ENCODE results near the gene PIGK. TPM values are rescaled to one million over a fixed set of nuclear protein-coding genes. Genes with fewer than 3 reads are reported as not detected.

The PIGK gene
- total RNA-seq = 16.3 and 19.2 TPM in 2 replicates

GRCh38 chr1:77219166-77219887 lies at the start of gene PIGK:
TSS of gene PIGK (minus strand) at chr1:77219430. CDS start at chr1:77219402, 28 bp downstream.
- Mint-ChIP-seq H3K9me3 (no peaks in the 10 kb centered on the region), H3K27me3 (ENCODE audit: low read depth) (no peaks in the 10 kb centered on the region), H3K36me3 (ENCODE audit: low read depth) (peaks cover 19% of the 10 kb centered on the region), H3K4me1 (ENCODE audit: low read depth) (peaks cover 31% of the 10 kb centered on the region), H3K4me3 (ENCODE audit: low read depth) (peak within 1 kb of the TSS; percentile 91), H3K27ac (peak within 1 kb of the TSS; percentile 84)
- DNase-seq (ENCODE audit: low spot score) = peak; percentile 82
- intact Hi-C loops (cut with micrococcal nuclease) = no loop called here

DNA sequence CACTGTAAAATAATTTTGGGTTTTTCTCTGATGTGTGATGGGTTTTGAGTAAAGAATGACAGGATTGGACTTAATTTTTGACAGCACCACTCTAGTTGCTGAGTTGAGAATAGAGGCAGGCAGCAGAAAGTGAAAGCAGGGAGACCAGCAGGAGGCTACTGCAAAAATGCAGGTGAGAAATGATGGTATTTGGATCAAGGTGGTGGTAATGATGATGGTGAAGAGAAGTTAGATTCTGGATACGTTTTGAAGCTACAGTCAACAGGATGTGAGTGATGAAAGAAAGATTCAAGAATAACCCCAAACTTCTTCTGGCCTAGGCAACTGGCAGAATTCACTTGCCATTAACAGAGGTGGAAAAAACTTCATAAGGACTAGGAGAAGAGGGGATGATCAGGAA lies 47.8 kb upstream of the PIGK start:
- H3K27ac Mint-ChIP-seq = no peak overlapping the region
- intact Hi-C loops (cut with micrococcal nuclease) = no loop called here

DNA sequence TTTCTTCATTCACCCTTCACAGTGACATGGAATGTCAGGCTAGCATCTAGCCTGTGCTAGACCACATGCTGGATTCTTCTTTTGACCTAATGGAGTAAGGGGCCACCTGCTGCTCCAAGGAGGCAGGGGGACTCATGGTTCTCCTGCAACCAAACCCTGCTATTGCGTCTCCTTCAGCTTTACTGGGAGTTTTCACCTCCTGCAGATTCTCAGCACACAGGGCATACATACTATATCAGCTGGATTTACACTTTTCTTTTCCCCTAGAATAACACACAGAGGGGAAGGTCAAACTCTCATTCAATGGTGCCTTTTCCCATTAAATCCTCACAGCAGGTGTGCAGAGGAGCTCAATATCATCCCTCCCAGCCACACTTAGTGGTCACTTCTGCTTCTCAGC lies 46.0 kb upstream of the PIGK start:
- no peak for DNase-seq (ENCODE audit: low spot score)
- Mint-ChIP-seq H3K36me3 (ENCODE audit: low read depth) (no peaks in the 10 kb centered on the region), H3K27ac (no peak overlapping the region), H3K4me3 (ENCODE audit: low read depth) (no peak overlapping the region), H3K9me3 (no peaks in the 10 kb centered on the region), H3K27me3 (ENCODE audit: low read depth) (no peaks in the 10 kb centered on the region), H3K4me1 (ENCODE audit: low read depth) (no peaks in the 10 kb centered on the region)
- intact Hi-C loops (cut with micrococcal nuclease) = no loop called here

More for the DNA sequence above, 47.8 kb upstream of the PIGK start:
- no peaks in the 10 kb centered on the region for H3K27me3 Mint-ChIP-seq (ENCODE audit: low read depth)
- no peaks in the 10 kb centered on the region for H3K9me3 Mint-ChIP-seq
- H3K4me3 Mint-ChIP-seq (ENCODE audit: low read depth) = no peak overlapping the region
- no peaks in the 10 kb centered on the region for H3K4me1 Mint-ChIP-seq (ENCODE audit: low read depth)
- no peaks in the 10 kb centered on the region for H3K36me3 Mint-ChIP-seq (ENCODE audit: low read depth)
- DNase-seq (ENCODE audit: low spot score) = no peak

DNA sequence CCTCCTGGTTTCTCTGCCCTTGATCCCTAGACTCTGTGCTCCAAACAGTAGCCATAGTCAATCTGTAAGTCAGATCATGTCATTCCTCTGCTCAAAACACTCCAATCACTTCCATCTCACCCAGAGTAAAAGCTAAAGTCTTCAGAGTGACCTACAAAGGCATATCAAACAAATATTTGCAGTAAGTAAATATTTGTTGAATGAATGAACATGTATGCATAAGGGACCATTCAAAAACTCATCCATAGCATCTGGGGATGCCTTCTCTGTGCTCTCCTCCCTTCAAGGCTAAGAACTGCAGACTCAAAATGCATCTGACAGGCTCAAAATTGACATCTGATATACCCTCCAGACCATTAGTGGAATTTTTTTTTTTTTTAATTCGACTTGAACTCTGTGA lies 44.5 kb upstream of the PIGK start:
- no peak for DNase-seq (ENCODE audit: low spot score)
- Mint-ChIP-seq H3K36me3 (ENCODE audit: low read depth) (no peaks in the 10 kb centered on the region), H3K9me3 (no peaks in the 10 kb centered on the region), H3K27ac (no peak overlapping the region), H3K4me3 (ENCODE audit: low read depth) (no peak overlapping the region), H3K4me1 (ENCODE audit: low read depth) (no peaks in the 10 kb centered on the region), H3K27me3 (ENCODE audit: low read depth) (no peaks in the 10 kb centered on the region)
- intact Hi-C loops (cut with micrococcal nuclease) = no loop called here

DNA sequence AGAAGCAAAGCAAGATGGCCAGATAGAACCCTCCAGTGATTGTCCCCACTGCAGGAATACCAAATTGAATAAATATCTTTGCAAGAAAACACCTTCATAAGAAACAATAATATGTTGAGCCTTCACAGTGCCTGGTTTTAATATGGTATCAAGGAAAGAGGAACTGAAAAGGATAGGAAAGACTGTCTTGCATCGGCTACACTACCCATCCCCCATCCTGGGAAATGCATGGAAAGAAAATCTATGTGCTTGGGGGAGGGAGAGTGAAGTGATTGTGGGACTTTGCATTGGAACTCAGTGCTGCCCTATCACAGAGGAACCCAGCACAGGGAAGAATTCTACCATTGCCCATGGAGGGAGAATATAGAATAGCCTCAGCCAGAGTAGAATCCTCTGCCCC lies 34.0 kb upstream of the PIGK start:
- peaks cover 2% of the 10 kb centered on the region for H3K4me1 Mint-ChIP-seq (ENCODE audit: low read depth)
- intact Hi-C loops (cut with micrococcal nuclease) = no loop called here
- no peaks in the 10 kb centered on the region for H3K27me3 Mint-ChIP-seq (ENCODE audit: low read depth)
- no peaks in the 10 kb centered on the region for H3K36me3 Mint-ChIP-seq (ENCODE audit: low read depth)
- no peak for DNase-seq (ENCODE audit: low spot score)
- no peak overlapping the region for H3K27ac Mint-ChIP-seq
- no peak overlapping the region for H3K4me3 Mint-ChIP-seq (ENCODE audit: low read depth)
- H3K9me3 Mint-ChIP-seq = peaks cover 44% of the 10 kb centered on the region

- Mint-ChIP-seq H3K27ac (no peak overlapping the region), H3K4me1 (ENCODE audit: low read depth) (peaks cover 2% of the 10 kb centered on the region), H3K9me3 (peaks cover 40% of the 10 kb centered on the region), H3K36me3 (ENCODE audit: low read depth) (no peaks in the 10 kb centered on the region), H3K4me3 (ENCODE audit: low read depth) (no peak overlapping the region), H3K27me3 (ENCODE audit: low read depth) (no peaks in the 10 kb centered on the region)
- no peak for DNase-seq (ENCODE audit: low spot score)
- intact Hi-C loops (cut with micrococcal nuclease) = no loop called here
Measured at GRCh38 chr1:77250126-77250525, 30.9 kb upstream of the PIGK start.

DNA sequence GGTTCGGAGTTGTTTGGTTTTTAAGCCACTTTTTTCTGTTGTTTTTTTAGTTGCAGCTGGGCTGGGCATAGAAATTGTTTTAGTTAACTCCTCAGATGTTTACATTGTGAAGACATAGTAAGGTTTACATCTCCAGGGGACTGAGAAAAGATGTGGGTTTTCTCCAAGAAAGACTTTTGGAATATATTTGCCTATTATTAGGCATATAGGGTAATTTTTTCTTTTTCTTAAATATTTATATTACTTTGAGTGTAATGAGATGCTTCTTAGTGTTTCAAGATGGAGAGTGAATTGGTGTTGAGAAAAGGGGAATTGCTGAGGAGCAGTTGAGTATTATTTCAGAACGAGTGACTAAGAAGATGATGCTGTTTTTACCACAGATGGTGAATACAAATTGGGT lies 26.6 kb upstream of the PIGK start:
- no peaks in the 10 kb centered on the region for H3K36me3 Mint-ChIP-seq (ENCODE audit: low read depth)
- H3K9me3 Mint-ChIP-seq = peaks cover 30% of the 10 kb centered on the region
- no peak overlapping the region for H3K4me3 Mint-ChIP-seq (ENCODE audit: low read depth)
- H3K27me3 Mint-ChIP-seq (ENCODE audit: low read depth) = no peaks in the 10 kb centered on the region
- no peak overlapping the region for H3K27ac Mint-ChIP-seq
- DNase-seq (ENCODE audit: low spot score) = no peak
- H3K4me1 Mint-ChIP-seq (ENCODE audit: low read depth) = peaks cover 2% of the 10 kb centered on the region
- intact Hi-C loops (cut with micrococcal nuclease) = no loop called here

GRCh38 chr1:77239311-77239710 lies 20.1 kb upstream of the PIGK start:
- Mint-ChIP-seq H3K27ac (no peak overlapping the region), H3K27me3 (ENCODE audit: low read depth) (no peaks in the 10 kb centered on the region), H3K9me3 (peaks cover 7% of the 10 kb centered on the region), H3K4me3 (ENCODE audit: low read depth) (no peak overlapping the region), H3K4me1 (ENCODE audit: low read depth) (no peaks in the 10 kb centered on the region), H3K36me3 (ENCODE audit: low read depth) (no peaks in the 10 kb centered on the region)
- DNase-seq (ENCODE audit: low spot score) = no peak
- intact Hi-C loops (cut with micrococcal nuclease) = no loop called here

- DNase-seq (ENCODE audit: low spot score) = no peak
- Mint-ChIP-seq H3K27ac (no peak overlapping the region), H3K27me3 (ENCODE audit: low read depth) (no peaks in the 10 kb centered on the region)
Measured at GRCh38 chr1:77238462-77238861, 19.2 kb upstream of the PIGK start.

GRCh38 chr1:77234943-77235342 lies 15.7 kb upstream of the PIGK start:
- Mint-ChIP-seq H3K9me3 (no peaks in the 10 kb centered on the region), H3K27me3 (ENCODE audit: low read depth) (no peaks in the 10 kb centered on the region), H3K27ac (no peak overlapping the region), H3K4me1 (ENCODE audit: low read depth) (no peaks in the 10 kb centered on the region), H3K36me3 (ENCODE audit: low read depth) (no peaks in the 10 kb centered on the region), H3K4me3 (ENCODE audit: low read depth) (no peak overlapping the region)
- intact Hi-C loops (cut with micrococcal nuclease) = no loop called here
- no peak for DNase-seq (ENCODE audit: low spot score)

More at GRCh38 chr1:77238462-77238861, 19.2 kb upstream of the PIGK start:
- H3K36me3 Mint-ChIP-seq (ENCODE audit: low read depth) = no peaks in the 10 kb centered on the region
- intact Hi-C loops (cut with micrococcal nuclease) = no loop called here
- no peak overlapping the region for H3K4me3 Mint-ChIP-seq (ENCODE audit: low read depth)
- no peaks in the 10 kb centered on the region for H3K4me1 Mint-ChIP-seq (ENCODE audit: low read depth)
- H3K9me3 Mint-ChIP-seq = peaks cover 7% of the 10 kb centered on the region

DNA sequence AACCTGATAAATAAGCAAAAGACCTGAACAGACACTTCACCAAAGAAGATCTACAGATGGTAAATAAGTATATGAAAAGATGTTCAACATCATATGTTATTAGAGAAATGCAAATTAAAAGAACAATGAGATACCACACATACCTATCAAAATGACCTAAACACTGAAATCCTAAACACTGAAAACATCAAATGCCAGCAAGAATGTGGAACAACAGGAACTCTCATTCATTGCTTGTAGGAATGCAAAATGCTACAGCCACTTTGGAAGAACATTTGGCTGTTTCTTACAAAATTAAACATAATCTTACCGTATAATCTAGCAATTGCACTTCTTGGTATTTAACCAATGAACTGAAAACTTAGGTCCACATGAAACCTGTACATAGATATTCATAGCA lies 14.9 kb upstream of the PIGK start:
- H3K4me3 Mint-ChIP-seq (ENCODE audit: low read depth) = no peak overlapping the region
- H3K27me3 Mint-ChIP-seq (ENCODE audit: low read depth) = no peaks in the 10 kb centered on the region
- H3K4me1 Mint-ChIP-seq (ENCODE audit: low read depth) = no peaks in the 10 kb centered on the region
- no peak for DNase-seq (ENCODE audit: low spot score)
- no peaks in the 10 kb centered on the region for H3K9me3 Mint-ChIP-seq
- no peak overlapping the region for H3K27ac Mint-ChIP-seq
- H3K36me3 Mint-ChIP-seq (ENCODE audit: low read depth) = no peaks in the 10 kb centered on the region
- intact Hi-C loops (cut with micrococcal nuclease) = no loop called here

GRCh38 chr1:77232829-77233228 lies 13.6 kb upstream of the PIGK start:
- DNase-seq (ENCODE audit: low spot score) = no peak
- Mint-ChIP-seq H3K27me3 (ENCODE audit: low read depth) (no peaks in the 10 kb centered on the region), H3K27ac (no peak overlapping the region), H3K4me1 (ENCODE audit: low read depth) (no peaks in the 10 kb centered on the region), H3K9me3 (no peaks in the 10 kb centered on the region), H3K4me3 (ENCODE audit: low read depth) (no peak overlapping the region), H3K36me3 (ENCODE audit: low read depth) (no peaks in the 10 kb centered on the region)
- intact Hi-C loops (cut with micrococcal nuclease) = no loop called here

GRCh38 chr1:77230051-77230450 lies 10.8 kb upstream of the PIGK start:
- Mint-ChIP-seq H3K4me3 (ENCODE audit: low read depth) (no peak overlapping the region), H3K36me3 (ENCODE audit: low read depth) (no peaks in the 10 kb centered on the region), H3K27me3 (ENCODE audit: low read depth) (no peaks in the 10 kb centered on the region), H3K9me3 (no peaks in the 10 kb centered on the region), H3K4me1 (ENCODE audit: low read depth) (no peaks in the 10 kb centered on the region), H3K27ac (no peak overlapping the region)
- no peak for DNase-seq (ENCODE audit: low spot score)
- intact Hi-C loops (cut with micrococcal nuclease) = no loop called here

DNA sequence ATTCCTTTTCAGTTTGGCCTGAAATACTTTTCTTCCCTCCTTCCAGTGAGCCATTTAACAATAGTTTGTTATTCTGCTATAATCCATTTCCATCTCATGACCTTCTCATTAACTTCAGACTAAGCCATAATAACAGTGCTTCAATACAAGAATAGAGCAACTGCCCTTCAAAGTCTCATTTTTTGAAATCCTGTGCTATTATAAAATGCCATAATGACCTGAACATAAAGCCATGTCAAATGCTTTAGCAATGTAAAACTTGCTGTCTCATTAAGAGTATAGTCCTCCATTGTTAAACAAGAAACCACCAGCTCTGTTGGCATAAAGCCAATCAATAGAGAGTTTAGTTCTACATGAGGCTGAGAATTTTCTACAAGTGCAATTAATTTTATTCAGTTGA lies 9.6 kb upstream of the PIGK start:
- Mint-ChIP-seq H3K9me3 (no peaks in the 10 kb centered on the region), H3K4me1 (ENCODE audit: low read depth) (no peaks in the 10 kb centered on the region), H3K27ac (no peak overlapping the region), H3K27me3 (ENCODE audit: low read depth) (no peaks in the 10 kb centered on the region), H3K4me3 (ENCODE audit: low read depth) (no peak overlapping the region), H3K36me3 (ENCODE audit: low read depth) (no peaks in the 10 kb centered on the region)
- DNase-seq (ENCODE audit: low spot score) = no peak
- intact Hi-C loops (cut with micrococcal nuclease) = no loop called here
